Loucy (cell line): ENCODE data around the gene RILP.

Experiments
- CTCF ChIP-seq: fragments of 200-600 bp; sonication (generic); conservative IDR thresholded peaks from 2 replicates; pipeline ENCODE4 v1.5.1; 2014; ENCODE audit warnings: mild to moderate bottlenecking, antibody characterized with exemption, low read length
- EZH2phosphoT487 ChIP-seq: fragments of 200-600 bp; IDR thresholded peaks from 2 replicates; pipeline ENCODE4 v1.6.1; 2018; ENCODE audit warnings: antibody characterized with exemption, mild to moderate bottlenecking, moderate library complexity, borderline replicate concordance

- TF ChIP-seq CTCF (no peak), EZH2phosphoT487 (no peak)
These were observed 25.0 kb downstream of the RILP start for GRCh38 chr17:1624650-1625049.
